Stimulated activated CD4-positive, alpha-beta T cell treated with anti-CD3 and anti-CD28 coated beads, Interleukin-15, amount 100 ng/mL, for 24 hours (primary cell): ENCODE results near the gene STRBP.
"Not testable (repeated sequence)": the region's sequence is repeated elsewhere in the genome, so short reads cannot be mapped to it uniquely, and the experiment has no call there.

Experiments
- DNase-seq: peaks from one replicate; pipeline ENCODE4 v3.0.0-alpha.2; 2020

STRBP gene

GRCh38 chr9:123246534-123246933 is 21.9 kb downstream of the STRBP start:
- DNase-seq = no peak

GRCh38 chr9:123239726-123240125 is 28.7 kb downstream of the STRBP start:
- DNase-seq = no peak

- DNase-seq = no peak
These were observed 30.0 kb downstream of the STRBP start for GRCh38 chr9:123238365-123238764.

- no peak for DNase-seq
These were observed 31.2 kb downstream of the STRBP start for GRCh38 chr9:123237220-123237619.

- DNase-seq = no peak
These were observed 32.9 kb downstream of the STRBP start for GRCh38 chr9:123235448-123235847.

GRCh38 chr9:123234853-123235252 is 33.5 kb downstream of the STRBP start:
- no peak for DNase-seq

- DNase-seq = no peak
These were observed 36.1 kb downstream of the STRBP start for GRCh38 chr9:123232332-123232731.

- DNase-seq = no peak
These were observed 37.0 kb downstream of the STRBP start for GRCh38 chr9:123231421-123231820.

GRCh38 chr9:123228967-123229366 is 39.4 kb downstream of the STRBP start:
- no peak for DNase-seq

GRCh38 chr9:123225995-123226394 is 42.4 kb downstream of the STRBP start:
- no peak for DNase-seq

- peak; percentile 70 for DNase-seq
These were observed 43.0 kb downstream of the STRBP start for GRCh38 chr9:123225374-123225813.

GRCh38 chr9:123220127-123220526 is 48.3 kb downstream of the STRBP start:
- no peak for DNase-seq

GRCh38 chr9:123218831-123219230 is 49.6 kb downstream of the STRBP start:
- no peak for DNase-seq

- DNase-seq = no peak
These were observed 51.2 kb downstream of the STRBP start for GRCh38 chr9:123217128-123217654.

- no peak for DNase-seq
These were observed 52.1 kb downstream of the STRBP start for GRCh38 chr9:123216251-123216797.

GRCh38 chr9:123211081-123211480 is 57.3 kb downstream of the STRBP start:
- no peak for DNase-seq

- no peak for DNase-seq
These were observed 59.7 kb downstream of the STRBP start for GRCh38 chr9:123208626-123209174.

GRCh38 chr9:123206065-123206464 is 62.3 kb downstream of the STRBP start:
- no peak for DNase-seq

- no peak for DNase-seq
These were observed 67.3 kb downstream of the STRBP start for GRCh38 chr9:123201083-123201482.

- not testable (repeated sequence) for DNase-seq
These were observed 67.9 kb downstream of the STRBP start for GRCh38 chr9:123200469-123200868.

GRCh38 chr9:123196124-123196523 is 72.3 kb downstream of the STRBP start:
- no peak for DNase-seq

- no peak for DNase-seq
These were observed 74.4 kb downstream of the STRBP start for GRCh38 chr9:123194023-123194422.

GRCh38 chr9:123191680-123192079 is 76.7 kb downstream of the STRBP start:
- DNase-seq = no peak

- DNase-seq = no peak
These were observed 77.1 kb downstream of the STRBP start for GRCh38 chr9:123191260-123191659.

GRCh38 chr9:123187131-123187530 is 81.3 kb downstream of the STRBP start:
- DNase-seq = no peak
